Mesenchymal stem cell (in vitro differentiated cells and primary cell): Measurements from ENCODE around the gene CELF2.
"Not testable (repeated sequence)": the region's sequence is repeated elsewhere in the genome, so short reads cannot be mapped to it uniquely, and the experiment has no call there.

Experiments used
- DNase-seq: peaks from one replicate; pipeline ENCODE4 v3.0.0-alpha.2; 2013
- H2AFZ ChIP-seq: one replicate; pipeline ENCODE4 v1.6.1; 2013; ENCODE audit warnings: low read depth, mild to moderate bottlenecking, control low read depth, inconsistent platforms, low read length, moderate library complexity
- H2AK5ac ChIP-seq: 2 replicates; pipeline ENCODE4 v1.6.1; 2013; ENCODE audit warnings: low read length, moderate library complexity, mild to moderate bottlenecking, inconsistent platforms; ENCODE audit not compliant: severe bottlenecking
- H2BK120ac ChIP-seq: one replicate; pipeline ENCODE4 v1.6.1; 2013; ENCODE audit warnings: low read depth, mild to moderate bottlenecking, inconsistent platforms, low read length, moderate library complexity
- H2BK12ac ChIP-seq, 2 experiments: one replicate each; pipeline ENCODE4 v1.6.1; 2013; ENCODE audit warnings: inconsistent platforms in 2 of 2, low read length in 2 of 2, mild to moderate bottlenecking in 2 of 2, moderate library complexity in 2 of 2, control low read depth in 1 of 2
- H2BK15ac ChIP-seq: one replicate; pipeline ENCODE4 v1.6.1; 2013; ENCODE audit warnings: mild to moderate bottlenecking, low read depth, inconsistent platforms; ENCODE audit not compliant: poor library complexity, severe bottlenecking
- H2BK5ac ChIP-seq: 2 replicates; pipeline ENCODE4 v1.6.1; 2013; ENCODE audit warnings: low read depth, mild to moderate bottlenecking, low read length, control low read depth, inconsistent platforms; ENCODE audit not compliant: poor library complexity, severe bottlenecking
- H3K14ac ChIP-seq, 2 experiments: one replicate each; pipeline ENCODE4 v1.6.1; 2013; ENCODE audit warnings: inconsistent platforms in 2 of 2, low read length in 2 of 2, control low read depth in 1 of 2, mild to moderate bottlenecking in 1 of 2, moderate library complexity in 1 of 2
- H3K18ac ChIP-seq, 2 experiments: one replicate each; pipeline ENCODE4 v1.6.1; 2013; ENCODE audit warnings: inconsistent platforms in 2 of 2, low read length in 2 of 2, control low read depth in 1 of 2, low read depth in 1 of 2, mild to moderate bottlenecking in 1 of 2
- H3K23ac ChIP-seq, 2 experiments: one replicate each; pipeline ENCODE4 v1.6.1; 2013; ENCODE audit warnings: inconsistent platforms in 2 of 2, low read length in 2 of 2, mild to moderate bottlenecking in 2 of 2, moderate library complexity in 2 of 2, control low read depth in 1 of 2
- H3K27ac ChIP-seq: 2 replicates; pipeline ENCODE4 v1.5.1; 2013; ENCODE audit warnings: mild to moderate bottlenecking, moderate library complexity, low read length, control low read depth, inconsistent platforms; ENCODE audit not compliant: poor library complexity, severe bottlenecking
- H3K27me3 ChIP-seq, 2 experiments: 2 replicates each; pipeline versions ENCODE4 v1.6.1 to v1.7.0; 2013; ENCODE audit warnings: low read length in 2 of 2, mild to moderate bottlenecking in 2 of 2, moderate library complexity in 2 of 2, control low read depth in 1 of 2, inconsistent platforms in 1 of 2; ENCODE audit not compliant: control insufficient read depth in 1 of 2, insufficient read depth in 1 of 2
- H3K36me3 ChIP-seq, 2 experiments: 2 replicates each; pipeline versions ENCODE4 v1.6.1 to v1.7.0; 2013; ENCODE audit warnings: low read length in 2 of 2, control low read depth in 1 of 2, inconsistent platforms in 1 of 2, low read depth in 1 of 2, mild to moderate bottlenecking in 1 of 2; ENCODE audit not compliant: insufficient read depth in 2 of 2, control insufficient read depth in 1 of 2
- H3K4ac ChIP-seq, 2 experiments: one replicate each; pipeline ENCODE4 v1.6.1; 2013; ENCODE audit warnings: inconsistent platforms in 2 of 2, low read length in 2 of 2, mild to moderate bottlenecking in 2 of 2, moderate library complexity in 2 of 2, control low read depth in 1 of 2, low read depth in 1 of 2
- H3K4me1 ChIP-seq: 2 replicates; pipeline ENCODE4 v1.6.1; 2013; ENCODE audit warnings: low read depth, low read length, control low read depth; ENCODE audit not compliant: control insufficient read depth, insufficient read depth
- H3K4me2 ChIP-seq: 2 replicates; pipeline ENCODE4 v1.6.1; 2013; ENCODE audit warnings: low read length, mild to moderate bottlenecking, inconsistent platforms; ENCODE audit not compliant: poor library complexity, severe bottlenecking
- H3K4me3 ChIP-seq, 2 experiments: 2 replicates each; pipeline versions ENCODE4 v1.5.1 to v1.7.0; 2013; ENCODE audit warnings: low read length in 2 of 2, mild to moderate bottlenecking in 2 of 2, control low read depth in 1 of 2, low read depth in 1 of 2; ENCODE audit not compliant: insufficient read depth in 1 of 2
- H3K79me1 ChIP-seq: replicated peaks from 2 replicates; pipeline ENCODE4 v1.6.1; 2013; ENCODE audit warnings: mild to moderate bottlenecking, control low read depth, low read length, inconsistent platforms; ENCODE audit not compliant: poor library complexity, severe bottlenecking
- H3K9ac ChIP-seq: 2 replicates; pipeline ENCODE4 v1.7.0; 2013; ENCODE audit warnings: mild to moderate bottlenecking, low read length, moderate library complexity
- H3K9me3 ChIP-seq: 2 replicates; pipeline ENCODE4 v1.7.0; 2013; ENCODE audit warnings: mild to moderate bottlenecking, low read length; ENCODE audit not compliant: control insufficient read depth
- H4K8ac ChIP-seq: one replicate; pipeline ENCODE4 v1.6.1; 2013; ENCODE audit warnings: inconsistent platforms, mild to moderate bottlenecking, low read length, moderate library complexity
- H4K91ac ChIP-seq: one replicate; pipeline ENCODE4 v1.6.1; 2013; ENCODE audit warnings: mild to moderate bottlenecking, low read length, inconsistent platforms
- WGBS: methylation state at CpG from one replicate; pipeline ENCODE4 v1.1.7; 2013; ENCODE audit warnings: mixed read lengths; 5-methylcytosine and 5-hydroxymethylcytosine counted together

Gene CELF2

DNA sequence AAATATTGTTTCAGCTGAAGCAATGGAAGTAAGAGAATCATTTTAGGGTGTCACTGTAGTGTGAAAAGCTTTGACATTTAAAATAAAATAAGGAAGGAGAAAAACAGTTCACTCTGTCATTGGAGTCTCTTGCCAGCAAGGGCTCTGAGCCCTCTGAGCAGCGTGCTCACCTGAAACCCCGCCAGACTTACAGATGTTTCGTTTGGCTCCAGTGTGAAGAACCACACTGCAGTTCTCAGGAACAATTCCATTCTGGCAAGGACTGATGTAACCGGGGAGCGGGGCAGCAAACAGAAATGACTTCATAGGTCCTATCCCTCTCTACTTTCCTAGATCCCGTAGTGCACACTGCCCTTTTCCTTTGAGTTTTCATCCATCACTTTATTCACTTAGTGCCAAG is 164.3 kb downstream of the CELF2 start:
- no peak overlapping the region for H3K27ac ChIP-seq

GRCh38 chr10:11183015-11183414 is 165.3 kb downstream of the CELF2 start:
- H3K36me3 ChIP-seq: peaks cover 4 to 76% of the 10 kb centered on the region in 2 experiments
- H3K4me1 ChIP-seq: peaks cover 5% of the 10 kb centered on the region
- peaks cover 14% of the 10 kb centered on the region for H3K9me3 ChIP-seq
- H2BK15ac ChIP-seq: no peak overlapping the region
- H2BK120ac ChIP-seq: no peak overlapping the region
- no peak overlapping the region for H2AFZ ChIP-seq
- peaks cover 13% of the 10 kb centered on the region for H3K79me1 ChIP-seq
- H2BK5ac ChIP-seq: no peak overlapping the region
- H3K9ac ChIP-seq: no peak overlapping the region
- no peak overlapping the region for H3K18ac ChIP-seq
- no peak overlapping the region for H3K23ac ChIP-seq
- no peak overlapping the region for H2AK5ac ChIP-seq
- H4K91ac ChIP-seq: no peak overlapping the region
- no peak for DNase-seq
- H4K8ac ChIP-seq: no peak overlapping the region
- no peaks in the 10 kb centered on the region for H3K27me3 ChIP-seq
- H2BK12ac ChIP-seq: no peak overlapping the region
- no peak overlapping the region for H3K27ac ChIP-seq
- no peak overlapping the region for H3K14ac ChIP-seq
- WGBS: 88% methylated on average over 1 of the region's 2 CpGs
- H3K4me2 ChIP-seq: no peak overlapping the region
- H3K4me3 ChIP-seq: no peak overlapping the region
- no peak overlapping the region for H3K4ac ChIP-seq

More for the DNA sequence above, 164.3 kb downstream of the CELF2 start:
- no peak overlapping the region for H3K14ac ChIP-seq
- no peak overlapping the region for H3K18ac ChIP-seq
- H3K4ac ChIP-seq: no peak overlapping the region
- H4K8ac ChIP-seq: no peak overlapping the region
- no peak overlapping the region for H2BK120ac ChIP-seq
- H2BK12ac ChIP-seq: no peak overlapping the region
- no peak overlapping the region for H2AFZ ChIP-seq
- H3K4me2 ChIP-seq: no peak overlapping the region
- no peaks in the 10 kb centered on the region for H3K27me3 ChIP-seq
- H3K79me1 ChIP-seq: peaks cover 17% of the 10 kb centered on the region
- H3K36me3 ChIP-seq: peaks cover 6 to 76% of the 10 kb centered on the region in 2 experiments
- H3K4me3 ChIP-seq: no peak overlapping the region
- no peak overlapping the region for H4K91ac ChIP-seq
- no peak overlapping the region for H2BK15ac ChIP-seq
- peaks cover 8% of the 10 kb centered on the region for H3K4me1 ChIP-seq
- H2BK5ac ChIP-seq: no peak overlapping the region
- H3K23ac ChIP-seq: no peak overlapping the region
- DNase-seq: no peak
- H2AK5ac ChIP-seq: no peak overlapping the region
- no peak overlapping the region for H3K9ac ChIP-seq
- H3K9me3 ChIP-seq: peaks cover 14% of the 10 kb centered on the region
- WGBS: 96% methylated on average over 6 of the region's 6 CpGs

DNA sequence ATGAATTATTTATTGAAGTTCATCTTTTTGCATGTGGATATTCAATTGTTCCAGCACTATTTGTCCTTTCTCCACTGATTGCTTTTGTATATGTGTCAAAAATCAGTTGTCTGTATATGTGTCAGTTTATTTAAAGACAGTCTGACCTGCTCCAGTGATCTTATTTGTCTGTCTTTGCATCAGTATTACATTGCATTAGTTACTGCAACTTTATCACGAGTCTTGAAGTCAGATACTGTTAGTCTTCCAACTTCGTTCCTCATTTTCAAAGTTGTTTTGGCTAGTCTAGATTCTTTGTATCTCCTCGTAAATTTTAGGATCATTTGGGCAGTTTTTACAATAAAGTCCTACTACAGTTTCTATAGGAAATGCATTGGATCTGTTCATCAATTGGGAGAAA is 166.4 kb downstream of the CELF2 start:
- Histone ChIP-seq H3K79me1 (peaks cover 12% of the 10 kb centered on the region), H3K23ac (no peak overlapping the region), H3K14ac (no peak overlapping the region), H3K36me3 (peaks cover 2 to 65% of the 10 kb centered on the region in 2 experiments), H2AFZ (no peak overlapping the region), H2BK12ac (no peak overlapping the region), H3K27me3 (no peaks in the 10 kb centered on the region), H3K27ac (no peak overlapping the region), H3K4ac (no peak overlapping the region), H3K4me2 (no peak overlapping the region), H3K18ac (no peak overlapping the region), H3K4me3 (no peak overlapping the region), H3K9me3 (peaks cover 14% of the 10 kb centered on the region), H2BK120ac (no peak overlapping the region), H2AK5ac (no peak overlapping the region), H4K91ac (no peak overlapping the region), H2BK5ac (no peak overlapping the region), H3K9ac (no peak overlapping the region), H2BK15ac (no peak overlapping the region), H4K8ac (no peak overlapping the region), H3K4me1 (no peaks in the 10 kb centered on the region)
- no peak for DNase-seq
- 84% methylated on average over 2 of the region's 3 CpGs for WGBS

DNA sequence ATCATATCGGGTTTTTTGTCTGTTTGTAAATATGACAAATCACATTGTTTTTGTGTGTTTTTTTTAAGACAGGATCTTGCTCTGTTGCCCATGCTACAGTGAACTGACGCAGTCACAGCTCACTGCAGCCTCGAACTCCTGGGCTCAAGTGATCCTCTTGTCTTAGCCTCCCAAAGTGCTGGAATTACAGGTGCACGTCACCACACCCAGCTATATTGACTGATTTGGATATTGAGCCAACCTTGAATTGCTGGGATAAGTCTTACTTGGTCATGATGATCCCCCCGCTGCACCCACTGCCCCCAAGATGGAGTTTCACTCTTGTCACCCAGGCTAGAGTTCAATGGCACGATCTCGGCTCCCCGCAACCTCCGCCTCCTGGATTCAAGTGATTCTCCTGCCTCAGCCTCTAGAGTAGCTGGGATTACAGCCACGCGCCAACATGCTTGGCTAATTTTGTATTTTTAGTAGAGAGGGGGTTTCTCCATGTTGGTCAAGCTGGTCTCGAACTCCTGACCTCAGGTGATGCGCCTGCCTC is 167.5 kb downstream of the CELF2 start:
- not testable (repeated sequence) for H3K23ac ChIP-seq, H3K4me2 ChIP-seq, DNase-seq, H3K9ac ChIP-seq, H3K4me1 ChIP-seq, H3K4me3 ChIP-seq, H4K91ac ChIP-seq, H3K14ac ChIP-seq, H2AK5ac ChIP-seq, H2BK120ac ChIP-seq, H3K18ac ChIP-seq, H3K4ac ChIP-seq, H4K8ac ChIP-seq, H2AFZ ChIP-seq, H2BK12ac ChIP-seq, H2BK5ac ChIP-seq, H2BK15ac ChIP-seq, H3K27me3 ChIP-seq, H3K27ac ChIP-seq
- 94% methylated on average over 13 of the region's 13 CpGs for WGBS
- Histone ChIP-seq H3K79me1 (peaks cover 13% of the 10 kb centered on the region), H3K36me3 (peaks cover 2 to 61% of the 10 kb centered on the region in 2 experiments), H3K9me3 (peaks cover 14% of the 10 kb centered on the region)
